Heart left ventricle (tissue), 13 donors: Measurements from ENCODE around the gene SYNGR1.

Experiments used
- POLR2A ChIP-seq, 2 donors: fragments of 450-650 bp; IDR thresholded peaks; one replicate each; pipeline ENCODE4 v1.6.1; 2017; ENCODE audit warnings: antibody characterized with exemption in 2 of 2, mild to moderate bottlenecking in 2 of 2, moderate library complexity in 2 of 2
- TF ChIP-seq, protein P1 (sequence below), 12 donors: fragments of 200-600 bp; sonication (generic) in 4 of 12; IDR thresholded peaks; one replicate each; pipeline versions ENCODE4 v1.5.0 to v1.8.0; 2018 to 2022; ENCODE audit warnings: antibody characterized with exemption in 12 of 12, mild to moderate bottlenecking in 5 of 12
- donor health status: ischemic (EF 13 %, LVEDD 7.1; RV severe dilation, severe dysfunction).
- donor health status: DM: no; HTN: yes; CAD: no.
- donor health status: DM: no; HTN: no; CAD: no.
- donor health status: ischemic (EF 25% LVEDD 6.9; RV normal size, moderate dysfunction).
- donor health status: ischemic (EF 25% LVEDD 5.7; RV mildly dilated, moderate dysfunction).
- donor health status: ischemic (EF 35%, LVEDD 5.7; RV mildly dilated, moderate dysfunction).
- donor health status: nonischemic (EF 11% LVEDD 7.7; RV severe dilation, severe dysfunction).
- donor health status: DM: yes; HTN: yes; CAD: no.
- donor health status: PGD.
- donor health status: ischemic (EF 29% LVEDD 5.4; RV normal size, mild dysfunction).
- donor health status: nonischemic (EF 23%, LVEDD 6.1; RV moderate dilation, normal function).

DNA sequence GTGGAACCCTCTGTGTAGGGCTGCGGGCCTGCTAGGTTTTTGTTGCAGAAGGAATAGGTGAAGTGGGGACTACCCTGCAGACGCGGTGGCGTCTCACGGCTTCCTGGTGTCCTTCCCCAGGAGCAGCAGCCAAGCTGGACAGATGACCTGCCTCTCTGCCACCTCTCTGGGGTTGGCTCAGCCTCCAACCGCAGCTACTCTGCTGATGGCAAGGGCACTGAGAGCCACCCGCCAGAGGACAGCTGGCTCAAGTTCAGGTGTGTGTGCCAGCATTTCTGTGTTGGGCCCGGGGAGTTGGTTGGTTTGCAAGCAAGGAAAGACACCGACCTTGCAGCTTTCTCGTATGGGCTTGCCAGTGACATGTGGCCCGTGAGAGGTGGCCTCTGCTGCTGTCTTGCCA, 65.1 kb downstream of the SYNGR1 start:
- TF ChIP-seq, protein P1, sequence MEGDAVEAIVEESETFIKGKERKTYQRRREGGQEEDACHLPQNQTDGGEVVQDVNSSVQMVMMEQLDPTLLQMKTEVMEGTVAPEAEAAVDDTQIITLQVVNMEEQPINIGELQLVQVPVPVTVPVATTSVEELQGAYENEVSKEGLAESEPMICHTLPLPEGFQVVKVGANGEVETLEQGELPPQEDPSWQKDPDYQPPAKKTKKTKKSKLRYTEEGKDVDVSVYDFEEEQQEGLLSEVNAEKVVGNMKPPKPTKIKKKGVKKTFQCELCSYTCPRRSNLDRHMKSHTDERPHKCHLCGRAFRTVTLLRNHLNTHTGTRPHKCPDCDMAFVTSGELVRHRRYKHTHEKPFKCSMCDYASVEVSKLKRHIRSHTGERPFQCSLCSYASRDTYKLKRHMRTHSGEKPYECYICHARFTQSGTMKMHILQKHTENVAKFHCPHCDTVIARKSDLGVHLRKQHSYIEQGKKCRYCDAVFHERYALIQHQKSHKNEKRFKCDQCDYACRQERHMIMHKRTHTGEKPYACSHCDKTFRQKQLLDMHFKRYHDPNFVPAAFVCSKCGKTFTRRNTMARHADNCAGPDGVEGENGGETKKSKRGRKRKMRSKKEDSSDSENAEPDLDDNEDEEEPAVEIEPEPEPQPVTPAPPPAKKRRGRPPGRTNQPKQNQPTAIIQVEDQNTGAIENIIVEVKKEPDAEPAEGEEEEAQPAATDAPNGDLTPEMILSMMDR (IDR thresholded peaks at IDR 0.05), result no peak
- TF ChIP-seq POLR2A (IDR thresholded peaks at IDR 0.05), result no peak
